Liver (tissue), 9 donors: Measurements from ENCODE around the gene CTNNA2. TPM values are rescaled to one million over a fixed set of nuclear protein-coding genes. Genes with fewer than 3 reads are reported as not detected.

Experiments used
- DNase-seq: peaks from one replicate; pipeline ENCODE4 v3.0.0-alpha.2; 2017; ENCODE audit warnings: low spot score
- H3K27ac ChIP-seq, 2 donors: one replicate each; pipeline ENCODE4 v1.7.0; 2013; ENCODE audit warnings: inconsistent platforms in 2 of 2, low read length in 2 of 2, control low read depth in 1 of 2, low read depth in 1 of 2, mild to moderate bottlenecking in 1 of 2
- H3K27me3 ChIP-seq, 4 donors: one replicate each; pipeline versions ENCODE4 v1.6.1 to v1.7.0; 2013; ENCODE audit warnings: low read length in 3 of 4, inconsistent platforms in 1 of 4, mild to moderate bottlenecking in 1 of 4, moderate library complexity in 1 of 4; ENCODE audit not compliant: control insufficient read depth in 4 of 4, insufficient read depth in 4 of 4
- H3K36me3 ChIP-seq, 4 donors: one replicate each; pipeline versions ENCODE4 v1.6.1 to v1.7.0; 2013; ENCODE audit warnings: low read length in 3 of 4, mild to moderate bottlenecking in 3 of 4, low read depth in 1 of 4, moderate library complexity in 1 of 4; ENCODE audit not compliant: control insufficient read depth in 4 of 4, insufficient read depth in 3 of 4
- H3K4me1 ChIP-seq, 4 donors: one replicate each; pipeline versions ENCODE4 v1.6.1 to v1.7.0; 2013; ENCODE audit warnings: low read length in 3 of 4, mild to moderate bottlenecking in 3 of 4, moderate library complexity in 1 of 4; ENCODE audit not compliant: control insufficient read depth in 4 of 4, insufficient read depth in 4 of 4
- H3K4me3 ChIP-seq, 3 donors: one replicate each; pipeline versions ENCODE4 v1.6.1 to v1.7.0; 2013; ENCODE audit warnings: low read length in 3 of 3, control low read depth in 1 of 3, low read depth in 1 of 3, mild to moderate bottlenecking in 1 of 3
- H3K9ac ChIP-seq, 2 donors: one replicate each; pipeline ENCODE4 v1.7.0; 2013; ENCODE audit warnings: low read length in 2 of 2, mild to moderate bottlenecking in 2 of 2, moderate library complexity in 2 of 2, control low read depth in 1 of 2, low read depth in 1 of 2
- H3K9me3 ChIP-seq, 4 donors: one replicate each; pipeline versions ENCODE4 v1.6.1 to v1.7.0; 2013; ENCODE audit warnings: low read length in 3 of 4; ENCODE audit not compliant: control insufficient read depth in 4 of 4
- FOXA1 ChIP-seq: IDR thresholded peaks from 2 replicates; pipeline ENCODE4 v1.6.1; 2016; ENCODE audit warnings: antibody characterized with exemption
- FOXA2 ChIP-seq: IDR thresholded peaks from 2 replicates; pipeline ENCODE4 v1.6.1; 2016; ENCODE audit warnings: antibody characterized with exemption
- GABPA ChIP-seq, 2 donors: IDR thresholded peaks in 1 of 2; conservative IDR thresholded peaks in 1 of 2; 2 replicates each; pipeline ENCODE4 v1.6.1; 2016; ENCODE audit warnings: antibody characterized with exemption in 2 of 2, mild to moderate bottlenecking in 1 of 2, moderate library complexity in 1 of 2
- HNF4A ChIP-seq, 2 donors: conservative IDR thresholded peaks; 2 replicates each; pipeline ENCODE4 v1.6.1; 2016; ENCODE audit warnings: antibody characterized with exemption in 2 of 2, mild to moderate bottlenecking in 2 of 2
- HNF4G ChIP-seq: IDR thresholded peaks from 2 replicates; pipeline ENCODE4 v1.6.1; 2016; ENCODE audit warnings: antibody characterized with exemption
- JUND ChIP-seq, 2 donors: IDR thresholded peaks; 2 replicates each; pipeline ENCODE4 v1.6.1; 2016; ENCODE audit warnings: antibody characterized with exemption in 2 of 2
- NR2F2 ChIP-seq: IDR thresholded peaks from 2 replicates; pipeline ENCODE4 v1.6.1; 2016; ENCODE audit warnings: antibody characterized with exemption
- RAD21 ChIP-seq, 2 donors: IDR thresholded peaks; 2 replicates each; pipeline ENCODE4 v1.6.1; 2016; ENCODE audit warnings: antibody characterized with exemption in 2 of 2, mild to moderate bottlenecking in 2 of 2
- RXRA ChIP-seq, 2 donors: IDR thresholded peaks; 2 replicates each; pipeline ENCODE4 v1.6.1; 2017 to 2018; ENCODE audit warnings: antibody characterized with exemption in 2 of 2, mild to moderate bottlenecking in 1 of 2
- TAF1 ChIP-seq: conservative IDR thresholded peaks from 2 replicates; pipeline ENCODE4 v1.6.1; 2016; ENCODE audit warnings: antibody characterized with exemption, mild to moderate bottlenecking
- YY1 ChIP-seq: IDR thresholded peaks from 2 replicates; pipeline ENCODE4 v1.6.1; 2016; ENCODE audit warnings: antibody characterized with exemption, mild to moderate bottlenecking
- WGBS: extraction: QIAGEN DNeasy Blood & Tissue Kit; methylation state at CpG from one replicate; pipeline ENCODE4 v1.1.7; 2013; 5-methylcytosine and 5-hydroxymethylcytosine counted together
- polyA plus RNA-seq, 2 donors: library from polyadenylated mRNA; stranded (reverse) in 1 of 2; unstranded in 1 of 2; fragments of 200-250 nt in 1 of 2; fragments of >200 nt in 1 of 2; fragmentation: Nextera tagmentation in 1 of 2; extraction: Ambion mirVana in 1 of 2; gene quantifications; one replicate each; pipeline versions ENCODE4 v1.2.1 to v1.2.3, GENCODE V29; 2013 to 2015
- total RNA-seq, 2 donors: library from RNA; depleted of rRNA; stranded (reverse); fragments of >200 nt; gene quantifications; one replicate each; pipeline ENCODE4 v1.2.3, GENCODE V29; 2014
- TF ChIP-seq, protein P1 (sequence below): IDR thresholded peaks from 2 replicates; pipeline ENCODE4 v1.6.1; 2016; ENCODE audit warnings: antibody characterized with exemption
- TF ChIP-seq, protein P2 (sequence below): fragments of 150-350 bp; IDR thresholded peaks from 2 replicates; pipeline ENCODE4 v1.5.1; 2017; ENCODE audit warnings: improper control_type of control experiment, low read depth, low read length; ENCODE audit not compliant: missing input control
- TF ChIP-seq, protein P3 (sequence below): IDR thresholded peaks from 2 replicates; pipeline ENCODE4 v1.6.1; 2016; ENCODE audit warnings: antibody characterized with exemption
- TF ChIP-seq, protein P4 (sequence below): IDR thresholded peaks from 2 replicates; pipeline ENCODE4 v1.6.1; 2016; ENCODE audit warnings: antibody characterized with exemption
- TF ChIP-seq, protein P5 (sequence below): IDR thresholded peaks from 2 replicates; pipeline ENCODE4 v1.6.1; 2016; ENCODE audit warnings: antibody characterized with exemption, mild to moderate bottlenecking
- donor health status: healthy.
- donor health status: healthy.
- donor health status: healthy.
- donor health status: healthy.
- donor health status: healthy.

Gene CTNNA2
- total and polyA plus RNA-seq, 4 donors, result 0.05 TPM; not detected in 3

DNA sequence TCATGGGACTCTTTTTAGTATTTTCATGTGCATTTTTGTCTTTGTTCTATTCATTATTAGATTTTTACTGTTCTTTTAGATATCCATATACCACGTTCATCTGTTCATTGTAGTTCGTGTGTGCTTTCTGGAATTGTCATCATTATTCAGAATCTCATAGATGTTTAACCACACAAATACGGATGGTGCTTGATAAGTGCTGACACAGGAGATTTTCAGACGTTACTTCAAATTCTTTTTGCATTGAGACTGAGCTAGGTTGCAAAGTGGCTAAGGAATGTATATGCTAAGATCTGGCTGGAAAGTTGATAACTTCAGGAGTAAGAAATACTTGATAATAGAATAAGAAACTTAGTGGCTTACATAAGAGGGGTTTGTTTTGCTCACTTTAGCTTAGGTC, 153.6 kb downstream of the CTNNA2 start:
- no peak for DNase-seq
- no peaks in the 10 kb centered on the region for H3K4me1 ChIP-seq
- no peaks in the 10 kb centered on the region for H3K36me3 ChIP-seq
- TF ChIP-seq NR2F2 (no peak), YY1 (no peak), JUND (IDR thresholded peaks at IDR 0.05) (no peak), TAF1 (no peak), FOXA2 (no peak), HNF4A (conservative IDR thresholded peaks at IDR 0.05) (no peak), GABPA (IDR thresholded peaks at IDR 0.05 in 1 of 2, conservative IDR thresholded peaks at IDR 0.05 in 1 of 2) (no peak), HNF4G (no peak), FOXA1 (no peak), RAD21 (IDR thresholded peaks at IDR 0.05) (no peak), RXRA (IDR thresholded peaks at IDR 0.05) (no peak)
- TF ChIP-seq, protein P1, sequence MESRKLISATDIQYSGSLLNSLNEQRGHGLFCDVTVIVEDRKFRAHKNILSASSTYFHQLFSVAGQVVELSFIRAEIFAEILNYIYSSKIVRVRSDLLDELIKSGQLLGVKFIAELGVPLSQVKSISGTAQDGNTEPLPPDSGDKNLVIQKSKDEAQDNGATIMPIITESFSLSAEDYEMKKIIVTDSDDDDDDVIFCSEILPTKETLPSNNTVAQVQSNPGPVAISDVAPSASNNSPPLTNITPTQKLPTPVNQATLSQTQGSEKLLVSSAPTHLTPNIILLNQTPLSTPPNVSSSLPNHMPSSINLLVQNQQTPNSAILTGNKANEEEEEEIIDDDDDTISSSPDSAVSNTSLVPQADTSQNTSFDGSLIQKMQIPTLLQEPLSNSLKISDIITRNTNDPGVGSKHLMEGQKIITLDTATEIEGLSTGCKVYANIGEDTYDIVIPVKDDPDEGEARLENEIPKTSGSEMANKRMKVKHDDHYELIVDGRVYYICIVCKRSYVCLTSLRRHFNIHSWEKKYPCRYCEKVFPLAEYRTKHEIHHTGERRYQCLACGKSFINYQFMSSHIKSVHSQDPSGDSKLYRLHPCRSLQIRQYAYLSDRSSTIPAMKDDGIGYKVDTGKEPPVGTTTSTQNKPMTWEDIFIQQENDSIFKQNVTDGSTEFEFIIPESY, result no peak
- TF ChIP-seq, protein P2, sequence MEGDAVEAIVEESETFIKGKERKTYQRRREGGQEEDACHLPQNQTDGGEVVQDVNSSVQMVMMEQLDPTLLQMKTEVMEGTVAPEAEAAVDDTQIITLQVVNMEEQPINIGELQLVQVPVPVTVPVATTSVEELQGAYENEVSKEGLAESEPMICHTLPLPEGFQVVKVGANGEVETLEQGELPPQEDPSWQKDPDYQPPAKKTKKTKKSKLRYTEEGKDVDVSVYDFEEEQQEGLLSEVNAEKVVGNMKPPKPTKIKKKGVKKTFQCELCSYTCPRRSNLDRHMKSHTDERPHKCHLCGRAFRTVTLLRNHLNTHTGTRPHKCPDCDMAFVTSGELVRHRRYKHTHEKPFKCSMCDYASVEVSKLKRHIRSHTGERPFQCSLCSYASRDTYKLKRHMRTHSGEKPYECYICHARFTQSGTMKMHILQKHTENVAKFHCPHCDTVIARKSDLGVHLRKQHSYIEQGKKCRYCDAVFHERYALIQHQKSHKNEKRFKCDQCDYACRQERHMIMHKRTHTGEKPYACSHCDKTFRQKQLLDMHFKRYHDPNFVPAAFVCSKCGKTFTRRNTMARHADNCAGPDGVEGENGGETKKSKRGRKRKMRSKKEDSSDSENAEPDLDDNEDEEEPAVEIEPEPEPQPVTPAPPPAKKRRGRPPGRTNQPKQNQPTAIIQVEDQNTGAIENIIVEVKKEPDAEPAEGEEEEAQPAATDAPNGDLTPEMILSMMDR, result no peak
- TF ChIP-seq, protein P3, sequence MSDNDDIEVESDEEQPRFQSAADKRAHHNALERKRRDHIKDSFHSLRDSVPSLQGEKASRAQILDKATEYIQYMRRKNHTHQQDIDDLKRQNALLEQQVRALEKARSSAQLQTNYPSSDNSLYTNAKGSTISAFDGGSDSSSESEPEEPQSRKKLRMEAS, result no peak
- TF ChIP-seq, protein P4, sequence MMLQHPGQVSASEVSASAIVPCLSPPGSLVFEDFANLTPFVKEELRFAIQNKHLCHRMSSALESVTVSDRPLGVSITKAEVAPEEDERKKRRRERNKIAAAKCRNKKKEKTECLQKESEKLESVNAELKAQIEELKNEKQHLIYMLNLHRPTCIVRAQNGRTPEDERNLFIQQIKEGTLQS, result no peak
- TF ChIP-seq, protein P5, sequence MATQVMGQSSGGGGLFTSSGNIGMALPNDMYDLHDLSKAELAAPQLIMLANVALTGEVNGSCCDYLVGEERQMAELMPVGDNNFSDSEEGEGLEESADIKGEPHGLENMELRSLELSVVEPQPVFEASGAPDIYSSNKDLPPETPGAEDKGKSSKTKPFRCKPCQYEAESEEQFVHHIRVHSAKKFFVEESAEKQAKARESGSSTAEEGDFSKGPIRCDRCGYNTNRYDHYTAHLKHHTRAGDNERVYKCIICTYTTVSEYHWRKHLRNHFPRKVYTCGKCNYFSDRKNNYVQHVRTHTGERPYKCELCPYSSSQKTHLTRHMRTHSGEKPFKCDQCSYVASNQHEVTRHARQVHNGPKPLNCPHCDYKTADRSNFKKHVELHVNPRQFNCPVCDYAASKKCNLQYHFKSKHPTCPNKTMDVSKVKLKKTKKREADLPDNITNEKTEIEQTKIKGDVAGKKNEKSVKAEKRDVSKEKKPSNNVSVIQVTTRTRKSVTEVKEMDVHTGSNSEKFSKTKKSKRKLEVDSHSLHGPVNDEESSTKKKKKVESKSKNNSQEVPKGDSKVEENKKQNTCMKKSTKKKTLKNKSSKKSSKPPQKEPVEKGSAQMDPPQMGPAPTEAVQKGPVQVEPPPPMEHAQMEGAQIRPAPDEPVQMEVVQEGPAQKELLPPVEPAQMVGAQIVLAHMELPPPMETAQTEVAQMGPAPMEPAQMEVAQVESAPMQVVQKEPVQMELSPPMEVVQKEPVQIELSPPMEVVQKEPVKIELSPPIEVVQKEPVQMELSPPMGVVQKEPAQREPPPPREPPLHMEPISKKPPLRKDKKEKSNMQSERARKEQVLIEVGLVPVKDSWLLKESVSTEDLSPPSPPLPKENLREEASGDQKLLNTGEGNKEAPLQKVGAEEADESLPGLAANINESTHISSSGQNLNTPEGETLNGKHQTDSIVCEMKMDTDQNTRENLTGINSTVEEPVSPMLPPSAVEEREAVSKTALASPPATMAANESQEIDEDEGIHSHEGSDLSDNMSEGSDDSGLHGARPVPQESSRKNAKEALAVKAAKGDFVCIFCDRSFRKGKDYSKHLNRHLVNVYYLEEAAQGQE, result no peak
- H3K27ac ChIP-seq, result no peak overlapping the region
- H3K27me3 ChIP-seq, result peaks cover 0 to 2% (median 0%) of the 10 kb centered on the region in 4 donors
- H3K9me3 ChIP-seq, result no peaks in the 10 kb centered on the region
- no peak overlapping the region for H3K9ac ChIP-seq
- WGBS, result 57% methylated on average over 4 of the region's 4 CpGs
- no peak overlapping the region for H3K4me3 ChIP-seq

DNA sequence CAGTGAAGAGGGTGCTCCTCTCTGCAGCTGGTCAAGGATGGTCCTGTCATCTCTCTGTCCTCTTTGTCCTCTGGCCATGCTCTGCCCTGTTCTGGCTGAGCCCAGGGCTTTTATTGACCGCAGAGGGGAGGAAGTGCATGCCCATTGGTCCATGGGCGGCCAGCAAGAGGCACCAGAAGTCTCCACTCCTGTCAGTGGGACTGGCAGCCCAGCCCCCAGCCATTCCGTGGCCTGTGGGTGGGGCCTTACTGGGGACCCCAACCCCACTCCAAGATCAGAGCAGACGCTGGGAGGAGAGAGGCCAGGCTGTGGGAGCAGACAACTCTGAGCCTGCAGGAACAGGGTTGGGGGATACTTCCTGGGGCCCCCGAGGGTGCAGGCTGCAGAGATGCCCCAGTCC, 156.9 kb downstream of the CTNNA2 start:
- 74% methylated on average over 5 of the region's 5 CpGs for WGBS
- no peak for DNase-seq
- Histone ChIP-seq H3K4me1 (no peaks in the 10 kb centered on the region), H3K4me3 (no peak overlapping the region), H3K27me3 (peaks cover 0 to 2% (median 0%) of the 10 kb centered on the region in 4 donors), H3K27ac (no peak overlapping the region), H3K9ac (no peak overlapping the region), H3K9me3 (no peaks in the 10 kb centered on the region), H3K36me3 (no peaks in the 10 kb centered on the region)
- TF ChIP-seq JUND (IDR thresholded peaks at IDR 0.05) (no peak), RXRA (IDR thresholded peaks at IDR 0.05) (no peak), HNF4A (conservative IDR thresholded peaks at IDR 0.05) (no peak), YY1 (no peak), NR2F2 (no peak)
- TF ChIP-seq, protein P1, result no peak
- TF ChIP-seq, protein P5, result no peak
- TF ChIP-seq, protein P2, result no peak
